ENCODE data around the gene ATIC.

The ATIC gene

GRCh38 chr2:215396595-215397313 lies 84.9 kb downstream of the ATIC start:
- Histone ChIP-seq H3K9me3 (ENCODE audit: control insufficient read depth, insufficient read depth, low read depth, low read length) (no peaks in the 10 kb centered on the region), H3K36me3 (ENCODE audit: control insufficient read depth in 2 of 2, insufficient read depth in 1 of 2, low read length in 2 of 2) (peaks cover 33 to 63% of the 10 kb centered on the region in 2 experiments), H3K27ac (ENCODE audit: extremely low read depth, low read depth, low read length) (no peak overlapping the region), H3K4me1 (ENCODE audit: control insufficient read depth, insufficient read depth, low read length) (0 out of 2 replicates have a peak, but pooled peaks cover 2% of the 10 kb centered on the region), H3K4me3 (ENCODE audit: low read depth, low read length) (no peak overlapping the region)
- ChIA-PET POLR2A (interaction anchor here (1.0 kb wide), 1 partner anchor 12 kb away, joined by 3 read pairs; no protein-coding TSS in a partner anchor), CTCF (interaction anchor here (0.5 to 0.6 kb wide), 2 partner anchors 234 to 297 kb away, joined by 3 to 4 read pairs; no protein-coding TSS in a partner anchor)
- TF ChIP-seq PRDM6 (tag by site-specific recombination; IDR thresholded peaks at IDR 0.05) (0 out of 2 replicates have a peak, but pooled peaks have one; percentile 34), ZNF114 (tag by site-specific recombination; IDR thresholded peaks at IDR 0.05) (no peak), ATF2 (tag by site-specific recombination; IDR thresholded peaks at IDR 0.05; ENCODE audit: low read depth) (no peak), ZBTB17 (tag by site-specific recombination; IDR thresholded peaks at IDR 0.05) (no peak), ZNF341 (tag by site-specific recombination; IDR thresholded peaks at IDR 0.05; ENCODE audit: low read depth) (no peak), ZNF157 (tag by site-specific recombination; IDR thresholded peaks at IDR 0.05) (peak; percentile 91), MEIS1 (CRISPR knock-in tag; IDR thresholded peaks at IDR 0.05; ENCODE audit: borderline replicate concordance) (no peak), ZNF654 (tag by site-specific recombination; IDR thresholded peaks at IDR 0.05; ENCODE audit: low read depth) (no peak), ZBTB21 (tag by site-specific recombination; IDR thresholded peaks at IDR 0.05) (no peak), HOXC10 (CRISPR knock-in tag; IDR thresholded peaks at IDR 0.05) (no peak), ZNF707 (tag by site-specific recombination; IDR thresholded peaks at IDR 0.05) (no peak)

GRCh38 chr2:215397632-215398341 lies 85.9 kb downstream of the ATIC start:
- Histone ChIP-seq H3K4me1 (ENCODE audit: control insufficient read depth, insufficient read depth, low read length) (0 out of 2 replicates have a peak, but pooled peaks cover 2% of the 10 kb centered on the region), H3K4me3 (ENCODE audit: low read depth, low read length) (no peak overlapping the region), H3K27ac (ENCODE audit: extremely low read depth, low read depth, low read length) (no peak overlapping the region), H3K36me3 (ENCODE audit: control insufficient read depth in 2 of 2, insufficient read depth in 1 of 2, low read length in 2 of 2) (peaks cover 33 to 59% of the 10 kb centered on the region in 2 experiments), H3K9me3 (ENCODE audit: control insufficient read depth, insufficient read depth, low read depth, low read length) (no peaks in the 10 kb centered on the region)
- POLR2A ChIA-PET = interaction anchor here (1.0 kb wide), 1 partner anchor 11 kb away, joined by 3 read pairs; no protein-coding TSS in a partner anchor
- CTCF ChIA-PET = interaction anchor here (0.5 to 1.1 kb wide), 3 partner anchors 296 to 623 kb away, joined by 3 to 5 read pairs (median 3); no protein-coding TSS in a partner anchor
- no peak for TF ChIP-seq EGR2 (tag by site-specific recombination; IDR thresholded peaks at IDR 0.05; ENCODE audit: low read depth)

GRCh38 chr2:215399067-215399716 lies 87.3 kb downstream of the ATIC start:
- 0 out of 2 replicates have a peak, but pooled peaks cover 2% of the 10 kb centered on the region for H3K4me1 ChIP-seq (ENCODE audit: control insufficient read depth, insufficient read depth, low read length)
- no peak overlapping the region; the same call in 1 of the 2 replicates for H3K27ac ChIP-seq (ENCODE audit: extremely low read depth, low read depth, low read length)
- H3K36me3 ChIP-seq (ENCODE audit: control insufficient read depth in 2 of 2, insufficient read depth in 1 of 2, low read length in 2 of 2) = peaks cover 38 to 55% of the 10 kb centered on the region in 2 experiments
- ChIA-PET POLR2A (no interaction called here), CTCF (interaction anchor here (0.7 to 1.1 kb wide), 2 partner anchors 443 to 621 kb away, joined by 3 read pairs; no protein-coding TSS in a partner anchor)
- TF ChIP-seq OSR2 (tag by site-specific recombination; IDR thresholded peaks at IDR 0.05) (no peak), ZNF433 (tag by site-specific recombination; IDR thresholded peaks at IDR 0.05; ENCODE audit: low read depth) (no peak), ZNF449 (tag by site-specific recombination; IDR thresholded peaks at IDR 0.05) (no peak), ZBTB26 (tag by site-specific recombination; optimal IDR thresholded peaks at IDR 0.05) (no peak), ZNF830 (tag by site-specific recombination; IDR thresholded peaks at IDR 0.05; ENCODE audit: low read depth) (no peak), ZNF302 (tag by site-specific recombination; IDR thresholded peaks at IDR 0.05; ENCODE audit: low read depth) (no peak), ZNF239 (tag by site-specific recombination; IDR thresholded peaks at IDR 0.05) (no peak), ZNF514 (tag by site-specific recombination; IDR thresholded peaks at IDR 0.05) (no peak), ZNF391 (tag by site-specific recombination; IDR thresholded peaks at IDR 0.05; ENCODE audit: borderline replicate concordance, low read depth) (no peak)
- H3K9me3 ChIP-seq (ENCODE audit: control insufficient read depth, insufficient read depth, low read depth, low read length) = no peaks in the 10 kb centered on the region
- no peak overlapping the region for H3K4me3 ChIP-seq (ENCODE audit: low read depth, low read length)
